HepG2 (cell line): ENCODE data around the gene SHLD1. TPM values are rescaled to one million over a fixed set of nuclear protein-coding genes. Genes with fewer than 3 reads are reported as not detected.
A peak's percentile ranks its signal among the peaks of the same experiment; 100 is the strongest.

Experiments used
- ADNP ChIP-seq: sonication (generic); formaldehyde crosslinking; IDR thresholded peaks from 2 replicates; pipeline ENCODE4 v1.4.0; 2020; ENCODE audit warnings: missing genetic modification reagents
- CREM ChIP-seq, 2 experiments: sonication (generic) in 1 of 2; formaldehyde crosslinking in 1 of 2; IDR thresholded peaks; 2 replicates each; pipeline versions ENCODE4 v1.4.0 to v1.6.1; 2016 to 2020; ENCODE audit warnings: antibody characterized with exemption in 1 of 2, mild to moderate bottlenecking in 1 of 2, missing genetic modification reagents in 1 of 2
- IKZF1 ChIP-seq: fragments of 450-650 bp; IDR thresholded peaks from 2 replicates; pipeline ENCODE4 v1.7.1; 2016
- KLF13 ChIP-seq: sonication (generic); formaldehyde crosslinking; IDR thresholded peaks from 2 replicates; pipeline ENCODE4 v1.4.0; 2020; ENCODE audit warnings: mild to moderate bottlenecking, missing genetic modification reagents
- KLF9 ChIP-seq: IDR thresholded peaks from 2 replicates; pipeline ENCODE4 v1.6.1; 2016; ENCODE audit warnings: low read depth
- PAWR ChIP-seq: sonication (generic); formaldehyde crosslinking; IDR thresholded peaks from 2 replicates; pipeline ENCODE4 v1.4.0; 2020; ENCODE audit warnings: missing genetic modification reagents, mild to moderate bottlenecking, borderline replicate concordance
- SAFB2 ChIP-seq: sonication (generic); formaldehyde crosslinking; IDR thresholded peaks from 2 replicates; pipeline ENCODE4 v1.5.1; 2020; ENCODE audit warnings: missing genetic modification reagents, low read depth, mild to moderate bottlenecking, borderline replicate concordance
- SKI ChIP-seq: fragments of 450-650 bp; IDR thresholded peaks from one replicate; pipeline ENCODE4 v1.6.1; 2018; ENCODE audit warnings: mild to moderate bottlenecking; ENCODE audit not compliant: partially characterized antibody
- TARDBP ChIP-seq: sonication (generic); formaldehyde crosslinking; IDR thresholded peaks from 2 replicates; pipeline ENCODE4 v1.8.0; 2022; ENCODE audit warnings: mild to moderate bottlenecking, missing genetic modification reagents
- ZEB1 ChIP-seq: IDR thresholded peaks from 2 replicates; pipeline ENCODE4 v1.6.1; 2012; ENCODE audit warnings: mild to moderate bottlenecking, low read depth, inconsistent platforms; ENCODE audit not compliant: insufficient replicate concordance
- ZNF10 ChIP-seq: sonication (generic); formaldehyde crosslinking; IDR thresholded peaks from 2 replicates; pipeline ENCODE4 v1.4.0; 2020; ENCODE audit warnings: mild to moderate bottlenecking, low read depth, missing genetic modification reagents, borderline replicate concordance
- ZNF224 ChIP-seq: sonication (generic); formaldehyde crosslinking; IDR thresholded peaks from 2 replicates; pipeline ENCODE4 v1.5.0; 2020; ENCODE audit warnings: mild to moderate bottlenecking, missing genetic modification reagents
- ZNF30 ChIP-seq: sonication (generic); formaldehyde crosslinking; IDR thresholded peaks from 2 replicates; pipeline ENCODE4 v1.5.0; 2020; ENCODE audit warnings: mild to moderate bottlenecking, missing genetic modification reagents
- ZNF362 ChIP-seq: sonication (generic); formaldehyde crosslinking; IDR thresholded peaks from 2 replicates; pipeline ENCODE4 v1.4.0; 2020; ENCODE audit warnings: missing genetic modification reagents, mild to moderate bottlenecking, borderline replicate concordance
- ZNF44 ChIP-seq: sonication (generic); formaldehyde crosslinking; IDR thresholded peaks from 2 replicates; pipeline ENCODE4 v1.5.1; 2020; ENCODE audit warnings: mild to moderate bottlenecking, missing genetic modification reagents
- ZNF570 ChIP-seq: sonication (generic); formaldehyde crosslinking; IDR thresholded peaks from 2 replicates; pipeline ENCODE4 v1.4.0; 2020; ENCODE audit warnings: mild to moderate bottlenecking, missing genetic modification reagents, borderline replicate concordance
- ZNF761 ChIP-seq: sonication (generic); formaldehyde crosslinking; conservative IDR thresholded peaks from 2 replicates; pipeline ENCODE4 v1.4.0; 2020; ENCODE audit warnings: mild to moderate bottlenecking, missing genetic modification reagents
- ZNF788 ChIP-seq: sonication (generic); formaldehyde crosslinking; IDR thresholded peaks from 2 replicates; pipeline ENCODE4 v1.5.0; 2020; ENCODE audit warnings: mild to moderate bottlenecking, missing genetic modification reagents, borderline replicate concordance
- ZSCAN30 ChIP-seq: sonication (generic); formaldehyde crosslinking; IDR thresholded peaks from 2 replicates; pipeline ENCODE4 v1.5.0; 2020; ENCODE audit warnings: mild to moderate bottlenecking, missing genetic modification reagents
- ZUFSP ChIP-seq: sonication (generic); formaldehyde crosslinking; IDR thresholded peaks from 2 replicates; pipeline ENCODE4 v1.9.0; 2021; ENCODE audit warnings: missing genetic modification reagents, mild to moderate bottlenecking, borderline replicate concordance
- polyA plus RNA-seq, 8 experiments: library from polyadenylated mRNA; depleted of rRNA in 3 of 8; stranded (reverse) in 7 of 8; unstranded in 1 of 8; fragments of >200 nt; fragmentation: Illumina TruSeq in 4 of 8; extraction: Trizol in 4 of 8; gene quantifications; 2 replicates each; pipeline versions ENCODE4 v1.2.1 to v1.2.3, GENCODE V29; 2011 to 2016; ENCODE audit warnings: low read depth in 4 of 8, missing spikeins in 1 of 8, mixed read lengths in 1 of 8; ENCODE audit not compliant: insufficient read depth in 1 of 8
- total RNA-seq, 5 experiments: library from RNA; depleted of rRNA; stranded (reverse); fragments of >200 nt; fragmentation: Illumina TruSeq; extraction: Trizol; gene quantifications; 2 replicates each; pipeline ENCODE4 v1.2.3, GENCODE V29; 2016; ENCODE audit warnings: low read depth in 1 of 5
- TF ChIP-seq, protein P1 (sequence below): sonication (generic); formaldehyde crosslinking; IDR thresholded peaks from 2 replicates; pipeline ENCODE4 v1.5.0; 2020; ENCODE audit warnings: missing genetic modification reagents
- TF ChIP-seq, protein P2 (sequence below): sonication (generic); formaldehyde crosslinking; IDR thresholded peaks from 2 replicates; pipeline ENCODE4 v1.8.1; 2023; ENCODE audit warnings: missing genetic modification reagents, mild to moderate bottlenecking, borderline replicate concordance
- TF ChIP-seq, protein P3 (sequence below): sonication (generic); formaldehyde crosslinking; IDR thresholded peaks from 2 replicates; pipeline ENCODE4 v1.4.0; 2020; ENCODE audit warnings: low read depth, mild to moderate bottlenecking, missing genetic modification reagents

SHLD1 gene
- total and polyA plus RNA-seq, 2 of the 13 experiments (the other 11 are each of a cell fraction or from before 2014, with no cell fraction given) = 8.9 to 10.0 TPM

DNA sequence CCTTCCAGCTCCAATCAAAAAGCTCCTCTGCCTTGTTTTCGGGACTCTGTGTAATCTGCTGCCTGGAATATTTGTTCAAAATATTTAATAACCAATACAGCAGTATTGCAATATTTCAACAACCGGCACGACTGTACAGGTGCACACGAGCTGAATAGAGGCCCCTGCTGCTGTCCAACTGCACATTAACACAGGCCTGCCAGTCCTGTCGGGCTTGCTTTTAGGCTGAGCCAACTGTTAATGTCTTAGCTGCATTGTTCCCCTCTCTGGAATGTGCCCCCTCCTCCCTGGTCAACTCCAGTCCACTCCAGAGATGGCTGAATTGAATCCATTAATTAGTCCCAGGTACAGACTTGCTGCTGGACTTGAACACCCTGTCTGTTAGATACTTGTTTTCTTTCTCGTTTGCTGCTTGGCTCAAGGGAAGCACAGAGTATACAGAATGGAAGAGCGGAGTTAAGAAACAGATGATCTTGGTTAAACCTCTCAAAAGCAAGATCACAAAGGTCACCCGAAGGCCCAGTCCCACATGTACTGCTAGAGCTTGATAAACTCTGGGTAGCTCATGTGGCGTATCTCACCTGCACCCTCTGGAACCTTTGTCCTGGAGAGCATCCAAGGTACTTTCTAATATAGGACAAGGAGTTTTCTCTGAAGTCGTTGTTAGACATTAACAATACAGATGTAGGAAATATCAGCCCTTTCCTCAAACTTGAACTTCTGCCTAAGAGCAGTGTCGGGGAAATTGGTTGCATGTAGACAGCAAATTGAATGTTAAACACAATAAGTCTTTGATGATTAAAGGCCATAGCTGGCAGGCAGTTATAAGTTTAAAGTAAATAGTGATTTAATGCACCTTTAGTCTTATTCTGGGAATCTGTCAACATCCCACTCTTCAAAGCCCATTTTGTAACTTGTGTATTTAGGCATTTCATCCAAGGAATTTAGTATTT lies 31.9 kb downstream of the SHLD1 start (continued):
- TF ChIP-seq ZNF30 (CRISPR knock-in tag) (no peak), ZSCAN30 (CRISPR knock-in tag) (no peak), ZNF224 (CRISPR knock-in tag) (no peak), ZNF10 (CRISPR knock-in tag) (no peak), TARDBP (CRISPR knock-in tag) (peak; percentile 32; the same call in 1 of the 2 replicates), ZNF362 (peak; percentile 73; the same call in 1 of the 2 replicates), ZNF761 (CRISPR knock-in tag) (no peak), PAWR (CRISPR knock-in tag) (0 out of 2 replicates have a peak, but pooled peaks have one; percentile 72), SKI (peak; percentile 99), ADNP (CRISPR knock-in tag) (no peak), CREM (IDR thresholded peaks at IDR 0.05) (peak; percentile 95), CREM (CRISPR knock-in tag; IDR thresholded peaks at IDR 0.05) (no peak), ZNF788 (CRISPR knock-in tag) (no peak), ZUFSP (CRISPR knock-in tag) (no peak), IKZF1 (no peak), ZEB1 (peak; percentile 47), SAFB2 (CRISPR knock-in tag) (no peak), ZNF570 (CRISPR knock-in tag) (no peak), KLF9 (CRISPR knock-in tag) (0 out of 2 replicates have a peak, but pooled peaks have one; percentile 26), ZNF44 (no peak), KLF13 (CRISPR knock-in tag) (no peak)
- TF ChIP-seq, protein P1, sequence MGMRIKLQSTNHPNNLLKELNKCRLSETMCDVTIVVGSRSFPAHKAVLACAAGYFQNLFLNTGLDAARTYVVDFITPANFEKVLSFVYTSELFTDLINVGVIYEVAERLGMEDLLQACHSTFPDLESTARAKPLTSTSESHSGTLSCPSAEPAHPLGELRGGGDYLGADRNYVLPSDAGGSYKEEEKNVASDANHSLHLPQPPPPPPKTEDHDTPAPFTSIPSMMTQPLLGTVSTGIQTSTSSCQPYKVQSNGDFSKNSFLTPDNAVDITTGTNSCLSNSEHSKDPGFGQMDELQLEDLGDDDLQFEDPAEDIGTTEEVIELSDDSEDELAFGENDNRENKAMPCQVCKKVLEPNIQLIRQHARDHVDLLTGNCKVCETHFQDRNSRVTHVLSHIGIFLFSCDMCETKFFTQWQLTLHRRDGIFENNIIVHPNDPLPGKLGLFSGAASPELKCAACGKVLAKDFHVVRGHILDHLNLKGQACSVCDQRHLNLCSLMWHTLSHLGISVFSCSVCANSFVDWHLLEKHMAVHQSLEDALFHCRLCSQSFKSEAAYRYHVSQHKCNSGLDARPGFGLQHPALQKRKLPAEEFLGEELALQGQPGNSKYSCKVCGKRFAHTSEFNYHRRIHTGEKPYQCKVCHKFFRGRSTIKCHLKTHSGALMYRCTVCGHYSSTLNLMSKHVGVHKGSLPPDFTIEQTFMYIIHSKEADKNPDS = no peak; the same call in 1 of the 2 replicates
- TF ChIP-seq, protein P2, sequence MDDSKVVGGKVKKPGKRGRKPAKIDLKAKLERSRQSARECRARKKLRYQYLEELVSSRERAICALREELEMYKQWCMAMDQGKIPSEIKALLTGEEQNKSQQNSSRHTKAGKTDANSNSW (CRISPR knock-in tag) = no peak
- TF ChIP-seq, protein P3, sequence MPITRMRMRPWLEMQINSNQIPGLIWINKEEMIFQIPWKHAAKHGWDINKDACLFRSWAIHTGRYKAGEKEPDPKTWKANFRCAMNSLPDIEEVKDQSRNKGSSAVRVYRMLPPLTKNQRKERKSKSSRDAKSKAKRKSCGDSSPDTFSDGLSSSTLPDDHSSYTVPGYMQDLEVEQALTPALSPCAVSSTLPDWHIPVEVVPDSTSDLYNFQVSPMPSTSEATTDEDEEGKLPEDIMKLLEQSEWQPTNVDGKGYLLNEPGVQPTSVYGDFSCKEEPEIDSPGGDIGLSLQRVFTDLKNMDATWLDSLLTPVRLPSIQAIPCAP (CRISPR knock-in tag) = no peak
